ENCODE data around the gene COA3.

Gene COA3

GRCh38 chr17:42754782-42755181 lies 43.7 kb downstream of the COA3 start:
- no peak for DNase-seq (ENCODE audit: low read depth, low spot score)

GRCh38 chr17:42751628-42752027 lies 46.9 kb downstream of the COA3 start:
- DNase-seq (ENCODE audit: low read depth, low spot score), result no peak

GRCh38 chr17:42750739-42751344 lies 47.7 kb downstream of the COA3 start:
- no peak for DNase-seq (ENCODE audit: low read depth, low spot score)

GRCh38 chr17:42748908-42749798 lies 49.4 kb downstream of the COA3 start:
- no peak for DNase-seq (ENCODE audit: low read depth, low spot score)

GRCh38 chr17:42748202-42748907 lies 50.1 kb downstream of the COA3 start:
- no peak for DNase-seq (ENCODE audit: low read depth, low spot score)
